HG03175 (cell line): ENCODE measurements around the gene ERVFRD-1.
"Not testable (repeated sequence)": the region's sequence is repeated elsewhere in the genome, so short reads cannot be mapped to it uniquely, and the experiment has no call there.

ENCODE experiments used
- ATAC-seq: cut with Tn5 transposase; IDR thresholded peaks from one replicate; pipeline ENCODE4 v1.9.1; 2021; ENCODE audit warnings: mild to moderate bottlenecking, moderate library complexity; ENCODE audit not compliant: unreplicated experiment

Gene ERVFRD-1

DNA sequence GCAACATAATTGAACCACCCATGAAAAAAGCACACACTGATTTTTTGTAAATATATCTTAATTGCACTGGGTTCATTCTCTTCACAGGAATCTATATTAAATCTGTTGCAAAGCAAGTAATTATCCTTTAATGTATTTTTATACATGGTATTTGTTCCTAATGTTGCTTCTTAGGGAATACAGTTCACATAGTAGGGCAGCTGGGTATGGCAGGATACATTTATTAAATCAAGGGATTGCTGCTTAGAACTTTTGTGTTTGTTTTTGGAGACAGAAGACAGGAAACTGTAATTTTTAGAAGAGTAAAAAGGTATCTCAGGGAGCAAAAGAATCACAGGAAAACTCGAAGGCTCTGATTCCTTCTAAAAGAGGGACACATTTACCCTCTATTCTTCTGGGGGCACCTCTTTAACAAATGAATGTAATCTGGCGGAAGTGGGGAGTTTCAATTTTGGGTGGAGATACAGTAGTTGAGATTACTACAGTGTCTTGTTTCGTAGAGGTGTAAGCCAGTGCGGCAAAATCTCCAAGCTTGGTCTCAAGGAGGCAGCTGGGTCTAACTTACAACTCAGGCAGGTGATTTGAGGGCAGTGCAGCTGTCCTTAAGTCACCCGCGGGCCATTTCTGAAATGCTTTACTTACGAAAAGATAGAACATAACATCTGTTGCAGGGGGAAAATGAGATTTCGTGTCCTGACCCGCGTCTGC lies 18.7 kb downstream of the ERVFRD-1 start:
- ATAC-seq: peak; percentile 34

DNA sequence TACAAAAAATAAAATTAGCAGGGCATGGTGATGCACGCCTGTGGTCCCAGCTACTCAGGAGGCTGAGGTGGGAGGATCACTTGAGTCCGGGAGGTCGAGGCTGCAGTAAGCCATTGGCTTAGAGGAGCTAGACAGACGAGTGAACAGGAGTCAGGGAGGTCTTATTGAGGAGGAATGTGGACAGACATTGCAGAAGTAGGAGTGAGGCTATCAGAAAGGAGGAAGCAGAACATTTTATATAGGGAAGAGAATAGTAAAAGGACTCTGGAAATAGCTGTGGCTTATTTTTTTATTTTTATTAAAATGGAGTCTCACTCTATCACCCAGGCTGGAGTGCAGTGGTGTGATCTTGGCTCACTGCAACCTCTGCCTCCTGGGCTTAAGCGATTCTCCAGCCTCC lies 20.4 kb downstream of the ERVFRD-1 start:
- not testable (repeated sequence) for ATAC-seq

DNA sequence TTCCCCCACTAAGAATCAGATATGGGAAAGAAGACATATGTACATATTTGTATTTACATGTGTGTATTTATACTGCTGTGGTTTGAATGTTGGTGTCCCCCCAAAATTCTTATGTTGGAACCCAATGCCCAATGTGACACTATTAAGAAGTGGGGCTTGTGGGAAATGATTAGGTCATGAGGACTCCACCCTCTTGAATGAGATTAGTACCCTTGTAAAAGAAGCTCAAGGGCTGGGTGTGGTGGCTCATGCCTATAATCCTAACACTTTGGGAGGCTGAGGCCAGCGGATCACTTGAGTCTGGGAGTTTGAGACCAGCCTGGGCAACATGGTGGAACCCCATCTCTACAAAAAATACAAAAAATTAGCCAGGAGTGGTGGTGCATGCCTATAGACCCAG lies 21.8 kb downstream of the ERVFRD-1 start:
- no peak for ATAC-seq

DNA sequence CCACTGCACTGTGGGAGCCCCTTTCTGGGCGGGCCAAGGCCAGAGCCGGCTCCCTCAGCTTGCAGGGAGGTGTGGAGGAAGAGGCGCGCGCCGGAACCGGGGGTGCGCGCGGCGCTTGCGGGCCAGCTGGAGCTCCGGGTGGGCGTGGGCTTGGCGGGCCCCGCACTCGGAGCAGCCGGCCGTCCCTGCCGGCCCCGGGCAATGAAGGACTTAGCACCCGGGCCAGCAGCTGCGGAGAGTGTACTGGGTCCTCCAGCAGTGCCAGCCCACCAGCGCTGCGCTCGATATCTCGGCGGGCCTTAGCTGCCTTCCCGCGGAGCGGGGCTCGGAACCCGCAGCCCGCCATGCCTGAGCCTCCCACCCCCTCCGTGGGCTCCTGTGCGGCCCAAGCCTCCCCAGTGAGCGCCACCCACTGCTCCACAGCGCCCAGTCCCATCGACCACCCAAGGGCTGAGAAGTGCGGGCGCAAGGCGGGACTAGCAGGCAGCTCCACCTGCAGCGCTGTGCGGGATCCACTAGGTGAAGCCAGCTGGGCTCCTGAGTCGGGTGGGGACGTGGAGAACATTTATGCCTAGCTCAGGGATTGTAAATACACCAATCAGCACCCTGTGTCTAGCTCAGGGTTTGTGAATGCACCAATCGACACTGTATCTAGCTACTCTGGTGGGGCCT lies 24.2 kb downstream of the ERVFRD-1 start:
- not testable (repeated sequence) for ATAC-seq

DNA sequence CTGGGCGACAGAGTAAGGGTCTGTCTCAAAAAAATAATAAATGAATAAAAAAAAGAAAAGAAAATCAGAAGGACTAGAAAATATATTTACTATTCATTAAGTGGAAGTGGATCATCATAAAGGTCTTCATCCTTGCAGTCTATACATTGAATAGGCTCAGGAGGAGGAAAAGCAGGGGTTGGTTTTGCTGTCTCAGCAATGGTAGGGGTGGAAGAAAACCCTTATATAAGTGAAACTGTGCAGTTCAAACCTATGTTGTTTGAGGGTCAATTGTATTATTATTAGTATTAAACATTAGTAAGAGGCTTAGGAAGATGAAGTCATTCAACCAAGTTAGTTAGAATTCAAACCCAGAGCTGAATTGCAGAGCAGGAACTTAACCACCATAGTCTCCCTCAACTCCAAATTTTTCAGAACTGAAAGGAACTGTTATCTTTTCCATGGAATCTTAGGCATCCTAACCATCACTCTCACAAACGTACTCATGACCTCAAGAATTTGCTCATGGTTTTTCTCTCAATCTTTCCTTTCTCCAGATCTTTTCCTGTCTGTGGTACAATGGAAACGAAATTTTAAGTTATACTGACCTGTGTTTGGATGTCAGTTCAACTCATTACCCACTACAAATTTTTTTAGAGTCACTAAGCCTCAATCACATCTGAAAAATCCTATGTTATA lies 25.6 kb downstream of the ERVFRD-1 start:
- no peak for ATAC-seq

DNA sequence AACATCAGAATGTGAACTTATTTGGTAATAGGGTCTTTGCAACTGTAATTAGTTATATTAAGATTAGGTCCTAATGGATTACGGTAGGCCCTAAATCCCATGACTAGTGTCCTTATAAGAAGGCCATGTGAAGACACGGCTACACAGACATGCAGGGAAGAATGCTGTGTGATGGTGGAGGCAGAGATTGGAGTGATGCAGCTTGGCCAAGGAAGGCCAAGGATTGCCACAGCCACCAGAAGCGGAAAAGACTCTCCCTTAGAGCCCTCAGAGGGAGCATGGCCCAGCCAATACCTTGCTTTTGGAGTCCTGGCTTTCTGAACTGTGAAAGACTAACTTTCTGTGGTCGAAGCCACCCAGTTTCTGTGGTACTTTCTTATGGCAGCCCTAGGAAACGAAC lies 27.6 kb downstream of the ERVFRD-1 start:
- no peak for ATAC-seq

DNA sequence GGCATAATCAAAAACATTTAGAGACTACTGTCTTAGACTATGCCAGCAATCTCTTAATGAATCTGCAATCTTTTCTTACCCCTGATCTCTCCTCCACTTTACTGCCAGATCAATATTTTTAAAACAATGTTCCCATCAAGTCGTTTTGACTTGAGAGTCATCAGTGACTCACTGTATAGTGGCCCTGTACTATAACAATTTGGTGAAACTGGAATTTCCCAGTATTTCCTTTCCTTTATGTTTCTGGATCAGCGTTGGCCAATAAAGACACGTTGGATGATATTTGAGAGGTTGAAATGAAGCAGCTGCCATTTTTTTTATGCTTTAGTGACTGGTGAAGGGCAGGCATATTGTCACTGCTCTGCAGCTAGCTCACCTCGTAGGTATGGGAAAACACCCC lies 28.0 kb downstream of the ERVFRD-1 start:
- no peak for ATAC-seq

DNA sequence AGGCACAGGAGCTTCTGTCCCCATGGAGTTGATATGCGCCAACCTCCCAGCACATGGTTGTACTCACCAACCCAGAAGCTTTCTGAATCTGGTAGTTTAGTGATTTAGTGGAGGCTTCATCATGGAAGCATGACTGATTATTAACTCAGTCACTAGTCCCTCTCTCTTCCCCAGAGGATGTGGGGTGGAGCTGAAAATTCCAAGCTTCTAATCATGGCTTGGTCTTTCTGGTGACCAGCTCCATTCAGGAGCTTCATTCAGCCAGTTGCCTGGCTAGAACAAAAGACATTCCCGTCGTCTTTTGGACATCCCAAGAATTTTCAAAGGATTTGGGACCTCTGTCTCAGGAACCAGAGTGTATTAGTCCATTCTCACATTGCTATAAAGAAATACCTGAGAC lies 31.2 kb downstream of the ERVFRD-1 start:
- no peak for ATAC-seq

DNA sequence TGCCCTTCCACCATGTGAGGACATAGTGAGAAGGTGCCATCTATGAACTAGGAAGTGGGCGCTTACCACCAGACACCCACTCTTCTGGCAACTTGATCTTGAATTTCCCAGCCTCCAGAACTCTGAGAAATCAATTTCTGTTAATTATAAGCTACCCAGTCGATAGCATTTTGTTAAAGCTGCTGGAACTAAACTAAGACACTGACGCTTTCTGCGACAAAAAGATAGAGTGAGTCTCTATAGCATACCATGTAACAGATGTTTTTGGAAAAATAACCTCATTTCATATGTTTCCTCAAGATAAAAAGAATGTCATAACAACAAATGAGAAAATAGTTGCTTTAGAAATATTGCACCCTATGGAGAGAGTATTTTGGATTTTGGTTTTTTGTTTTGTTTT lies 33.3 kb downstream of the ERVFRD-1 start:
- ATAC-seq: no peak

DNA sequence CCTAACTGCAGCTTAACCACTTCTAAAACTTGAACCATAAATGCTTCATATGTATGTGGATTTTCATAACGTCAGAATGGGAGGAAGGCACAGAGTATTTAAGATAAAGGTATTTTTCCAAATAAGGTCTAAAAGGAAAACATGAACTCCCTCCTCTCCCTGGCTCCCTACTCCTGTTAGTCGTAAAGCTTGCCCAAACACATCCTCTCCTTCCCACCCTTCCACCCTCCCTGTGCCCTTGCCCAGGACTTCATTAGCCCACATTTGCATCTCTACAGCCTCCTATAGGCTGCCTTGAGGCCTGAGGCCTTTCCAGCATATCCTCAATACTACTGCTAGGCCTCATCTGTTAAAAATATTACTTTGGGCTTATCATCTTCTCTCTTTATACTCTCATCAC lies 35.0 kb downstream of the ERVFRD-1 start:
- ATAC-seq: no peak

DNA sequence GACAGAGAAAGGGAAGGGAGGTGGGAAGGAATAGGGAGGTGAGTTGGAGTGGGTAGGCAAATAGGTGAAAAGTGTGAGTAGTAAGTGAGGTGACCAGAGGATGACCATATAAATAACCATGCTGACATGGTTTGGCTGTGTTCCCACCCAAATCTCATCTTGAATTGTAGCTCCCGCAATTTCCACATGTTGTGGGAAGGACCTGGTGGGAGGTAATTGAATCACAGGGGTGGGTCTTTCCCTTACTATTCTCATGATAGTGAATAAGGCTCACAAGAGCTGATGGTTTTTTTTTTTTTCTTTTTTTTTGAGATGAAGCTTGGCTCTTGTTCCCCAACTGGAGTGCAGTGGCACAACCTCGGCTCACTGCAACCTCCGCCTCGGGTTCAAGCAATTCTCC lies 39.4 kb downstream of the ERVFRD-1 start:
- ATAC-seq: no peak

DNA sequence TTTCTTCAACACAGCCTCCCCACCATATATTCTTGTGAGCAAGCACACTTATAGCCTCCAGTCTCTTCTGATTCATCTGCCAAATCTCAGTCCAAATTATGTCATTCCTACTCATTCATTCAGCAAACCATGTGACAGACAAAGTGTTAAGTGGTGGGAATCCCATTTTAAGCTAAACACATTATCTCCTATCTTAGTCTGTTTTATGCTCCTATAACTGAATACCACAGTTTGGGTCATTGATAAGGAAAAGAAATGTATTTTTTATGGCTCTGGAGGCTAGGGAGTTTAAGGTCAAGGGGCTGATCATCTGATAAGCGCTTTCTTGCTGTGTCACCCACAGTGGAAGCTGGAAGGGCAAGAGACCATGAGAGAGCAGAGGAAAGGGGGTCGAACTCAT lies 41.8 kb downstream of the ERVFRD-1 start:
- no peak for ATAC-seq

DNA sequence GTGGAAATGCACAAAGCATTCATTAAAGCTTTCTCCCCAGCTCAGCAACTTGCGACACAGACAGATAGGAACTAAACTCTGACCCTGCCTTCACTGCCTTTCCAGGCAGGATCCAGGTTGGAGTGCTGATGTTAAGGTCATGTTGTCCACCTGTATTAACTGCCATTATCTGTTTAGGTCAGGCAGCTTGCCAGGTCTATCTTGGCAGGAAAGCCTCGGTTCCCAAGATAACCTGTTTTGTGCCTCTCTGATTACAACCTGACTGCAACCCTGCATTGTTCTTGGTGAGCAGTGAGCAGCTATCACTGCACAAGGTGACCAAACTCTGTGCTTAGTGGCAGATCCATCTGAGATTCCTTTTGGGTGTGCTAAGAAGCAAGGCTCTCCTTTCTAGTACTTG lies 44.2 kb downstream of the ERVFRD-1 start:
- no peak for ATAC-seq

DNA sequence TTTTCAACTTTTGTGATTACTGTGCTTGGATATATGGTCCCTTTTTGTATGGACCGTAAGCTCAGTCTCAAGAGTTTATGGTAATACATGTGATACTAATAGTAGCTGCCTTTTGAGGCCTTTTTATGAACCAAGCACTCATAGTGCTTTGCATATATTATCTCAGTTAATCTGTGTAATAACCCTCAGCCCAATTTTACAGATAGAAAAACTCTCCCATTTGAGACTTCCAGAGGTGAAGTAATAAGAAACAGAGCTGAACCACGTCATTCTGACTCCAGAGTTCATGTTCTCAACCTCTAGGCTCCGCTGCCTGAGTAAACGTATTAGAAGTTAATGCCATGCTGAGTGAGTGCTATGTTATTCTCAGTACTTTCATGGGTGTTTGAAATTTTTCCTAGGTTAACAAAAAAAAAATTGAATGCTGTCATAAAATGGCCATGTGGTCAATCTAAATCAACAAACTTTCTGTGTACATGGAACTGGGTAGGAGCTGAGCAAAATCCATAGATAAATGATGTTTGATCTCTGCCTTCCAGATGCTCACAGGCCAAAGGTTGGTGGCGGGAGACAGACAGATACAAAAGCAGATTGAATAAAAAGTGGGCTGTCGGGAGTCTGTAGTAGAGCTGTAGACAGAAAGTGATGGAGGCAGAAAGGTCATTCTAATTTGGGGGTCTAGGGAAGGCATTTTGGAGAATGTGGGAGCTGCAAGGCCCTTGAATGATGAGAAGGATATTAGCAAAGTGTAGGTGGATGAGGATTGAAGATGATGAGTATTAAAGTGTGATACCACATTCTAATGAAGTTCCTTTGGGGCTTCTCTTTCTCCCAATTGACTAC lies 44.8 kb downstream of the ERVFRD-1 start:
- no peak for ATAC-seq

DNA sequence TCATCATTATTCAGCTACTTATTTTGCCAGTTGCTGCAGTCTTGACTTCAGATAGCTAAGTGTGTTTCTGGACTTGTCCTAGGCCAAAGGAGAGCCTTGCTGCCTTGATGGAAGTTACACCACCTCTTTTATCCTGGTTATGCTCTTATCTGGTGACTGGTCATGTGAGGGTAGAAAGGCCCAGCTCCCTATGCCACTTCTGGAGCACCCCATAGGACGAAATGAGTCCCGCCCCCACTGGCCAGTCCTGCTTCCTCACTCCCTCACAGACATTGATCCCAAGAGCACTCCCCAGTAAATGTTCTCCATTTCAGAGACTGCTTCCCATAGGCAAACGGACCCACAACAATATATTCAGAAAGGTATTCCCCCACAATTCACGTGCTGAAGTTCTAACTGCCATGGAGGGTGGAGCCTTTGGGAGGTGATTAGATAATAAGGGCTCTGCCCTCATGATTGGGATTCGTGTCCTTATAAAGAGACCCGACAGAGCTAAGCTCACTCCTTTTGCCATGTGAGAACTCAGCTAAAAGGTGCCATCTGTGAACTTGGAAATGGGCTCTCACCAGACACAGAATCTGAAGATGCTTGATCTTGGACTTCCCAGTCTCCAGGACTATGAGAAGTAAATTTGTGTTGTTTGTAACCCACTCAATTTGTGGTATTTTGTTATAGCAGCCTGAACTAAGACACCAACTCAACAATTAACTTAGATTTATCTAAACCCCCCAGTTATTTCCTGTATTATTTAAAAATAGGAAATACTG lies 45.9 kb downstream of the ERVFRD-1 start:
- no peak for ATAC-seq

DNA sequence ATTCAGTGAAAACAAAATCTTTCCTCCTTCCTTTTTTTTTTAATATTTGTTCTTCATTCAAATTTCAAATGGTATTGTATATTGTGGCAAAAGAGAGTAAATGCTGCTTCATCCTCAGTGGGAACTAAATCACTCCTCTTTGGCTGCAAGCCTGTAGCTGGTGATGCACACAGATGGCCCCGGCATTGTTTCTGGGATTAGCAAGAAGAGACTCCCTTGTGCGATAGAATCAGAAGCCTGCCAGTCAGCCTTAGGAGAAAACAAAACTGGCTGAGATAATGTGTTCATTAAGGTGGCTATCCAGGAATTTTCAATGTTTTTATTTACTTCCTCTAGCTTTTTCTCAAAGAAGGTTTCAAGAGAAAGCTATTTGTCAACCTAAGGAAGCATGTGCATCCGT lies 46.7 kb downstream of the ERVFRD-1 start:
- no peak for ATAC-seq

DNA sequence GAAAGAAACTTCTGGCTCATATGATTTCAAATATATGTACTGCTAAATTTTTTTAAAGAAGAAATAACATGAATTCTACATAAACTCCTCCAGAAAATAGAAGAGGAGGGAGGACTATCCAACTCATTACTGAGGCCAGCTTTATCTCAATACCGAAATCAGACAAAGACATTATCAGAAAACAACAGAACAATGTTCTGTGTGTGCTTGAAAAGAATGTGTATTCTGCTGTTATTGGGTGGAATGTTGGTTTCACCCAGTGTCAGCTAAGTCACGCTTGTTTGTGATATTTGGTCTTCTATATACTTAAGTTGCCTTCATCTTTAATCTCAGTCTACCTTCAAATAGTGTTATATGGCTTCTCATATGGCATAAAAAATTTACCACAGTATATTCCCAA lies 48.8 kb downstream of the ERVFRD-1 start:
- no peak for ATAC-seq

DNA sequence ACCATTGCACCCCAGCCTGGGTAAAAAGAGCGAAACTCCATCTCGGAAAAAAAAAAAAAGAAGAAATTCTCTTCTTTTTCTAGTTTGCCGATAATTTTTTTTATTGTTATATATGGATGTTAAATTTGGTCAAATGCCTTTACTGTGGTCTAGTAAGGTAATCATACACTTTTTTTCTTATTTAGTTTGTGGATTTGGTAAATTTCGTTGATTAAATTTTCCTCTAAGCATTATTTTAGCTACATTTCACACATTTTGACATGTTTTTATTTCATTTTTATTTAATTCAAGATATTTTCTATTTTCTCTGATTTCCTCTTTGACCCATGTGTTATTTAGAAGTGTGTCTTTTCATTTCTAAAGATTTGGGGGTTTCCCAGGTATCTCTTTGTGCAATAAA lies 49.4 kb downstream of the ERVFRD-1 start:
- no peak for ATAC-seq

DNA sequence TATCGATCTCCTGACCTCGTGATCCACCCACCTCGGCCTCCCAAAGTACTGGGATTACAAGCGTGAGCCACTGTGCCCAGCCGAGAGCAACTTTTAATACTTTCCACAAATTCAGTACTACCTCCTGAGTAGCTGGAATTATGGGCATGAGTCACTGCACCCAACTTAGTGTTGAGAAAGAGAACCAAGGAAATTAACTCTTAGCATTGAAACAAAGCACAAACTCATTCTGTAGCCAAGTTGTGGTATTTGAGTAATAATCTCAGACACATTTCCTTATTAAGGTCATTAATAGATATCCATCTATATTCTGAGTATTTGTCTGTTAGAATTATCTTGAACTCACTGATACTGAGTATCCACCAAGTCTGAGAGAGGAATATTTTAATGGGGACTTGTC lies 53.1 kb downstream of the ERVFRD-1 start:
- ATAC-seq: no peak

DNA sequence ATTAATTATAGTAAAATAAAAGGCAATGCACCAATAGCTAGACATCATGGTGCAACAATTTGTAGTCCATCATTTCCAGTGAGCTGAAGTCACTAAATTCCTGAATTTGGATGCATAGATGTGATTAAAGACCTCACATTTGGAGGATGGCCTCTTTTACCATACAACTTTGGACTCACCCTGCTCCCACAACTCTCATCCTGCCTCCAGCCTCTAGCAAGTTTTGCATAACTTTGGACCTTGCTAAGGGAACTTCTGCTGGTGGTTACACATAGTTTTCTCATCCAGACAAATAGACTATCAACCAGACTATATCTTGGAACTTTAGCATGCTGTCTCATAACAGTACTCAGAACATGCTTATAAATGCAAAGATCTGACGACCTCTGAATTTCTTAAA lies 54.7 kb downstream of the ERVFRD-1 start:
- ATAC-seq: no peak
